Measurements from ENCODE around the gene FBXL16. TPM values are rescaled to one million over a fixed set of nuclear protein-coding genes. Genes with fewer than 3 reads are reported as not detected.
A peak's percentile ranks its signal among the peaks of the same experiment; 100 is the strongest.

Gene FBXL16
- total and polyA plus RNA-seq, 2 of the 13 experiments (the other 11 are each of a cell fraction or from before 2014, with no cell fraction given) = 0.22 to 2.0 TPM

DNA sequence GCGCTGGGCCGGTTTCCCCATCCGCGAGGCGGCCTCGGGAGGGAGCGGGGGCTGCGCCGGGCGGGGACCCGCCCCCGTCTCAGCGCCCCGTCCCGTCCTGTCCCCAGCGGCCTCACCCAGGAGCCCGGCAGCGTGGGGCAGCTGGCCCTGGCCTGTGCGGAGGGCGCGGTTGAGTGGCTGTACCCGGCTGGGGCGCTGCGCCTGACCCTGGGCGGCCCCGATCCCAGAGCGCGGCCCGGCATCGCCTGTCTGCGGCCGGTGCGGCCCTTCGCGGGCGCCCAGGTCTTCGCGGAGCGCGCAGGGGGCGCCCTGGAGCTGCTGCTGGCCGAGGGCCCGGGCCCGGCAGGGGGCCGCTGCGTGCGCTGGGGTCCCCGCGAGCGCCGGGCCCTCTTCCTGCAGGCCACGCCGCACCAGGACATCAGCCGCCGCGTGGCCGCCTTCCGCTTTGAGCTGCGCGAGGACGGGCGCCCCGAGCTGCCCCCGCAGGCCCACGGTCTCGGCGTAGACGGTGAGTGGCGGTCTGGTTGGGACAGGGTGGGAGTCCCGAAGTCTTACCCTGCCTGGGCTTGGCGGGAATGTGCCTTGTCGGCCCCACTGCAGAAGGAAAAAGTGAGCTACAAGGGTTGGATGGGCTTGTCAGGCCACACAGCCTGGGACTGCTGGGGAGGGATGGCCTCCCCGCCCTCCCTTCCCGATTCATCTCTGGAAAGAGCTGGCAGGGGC lies 10.0 kb upstream of the FBXL16 start (continued):
- no peak for TF ChIP-seq ISX (CRISPR knock-in tag; conservative IDR thresholded peaks at IDR 0.05)
- no peak for TF ChIP-seq ZMYM2 (CRISPR knock-in tag; IDR thresholded peaks at IDR 0.05)
- no peak for TF ChIP-seq HCFC1 (IDR thresholded peaks at IDR 0.05; ENCODE audit: low read depth, low read length)
- no peak for TF ChIP-seq PAX8 (CRISPR knock-in tag; IDR thresholded peaks at IDR 0.05; ENCODE audit: borderline replicate concordance)
- no peak for TF ChIP-seq TBX2 (CRISPR knock-in tag; IDR thresholded peaks at IDR 0.05; ENCODE audit: borderline replicate concordance)
- peak; percentile 37 for TF ChIP-seq HNRNPLL (IDR thresholded peaks at IDR 0.05; ENCODE audit: low read depth, low read length, poor library complexity, severe bottlenecking)
- TF ChIP-seq ZNF18 (CRISPR knock-in tag; IDR thresholded peaks at IDR 0.05; ENCODE audit: insufficient replicate concordance) = no peak
- TF ChIP-seq, protein P1, sequence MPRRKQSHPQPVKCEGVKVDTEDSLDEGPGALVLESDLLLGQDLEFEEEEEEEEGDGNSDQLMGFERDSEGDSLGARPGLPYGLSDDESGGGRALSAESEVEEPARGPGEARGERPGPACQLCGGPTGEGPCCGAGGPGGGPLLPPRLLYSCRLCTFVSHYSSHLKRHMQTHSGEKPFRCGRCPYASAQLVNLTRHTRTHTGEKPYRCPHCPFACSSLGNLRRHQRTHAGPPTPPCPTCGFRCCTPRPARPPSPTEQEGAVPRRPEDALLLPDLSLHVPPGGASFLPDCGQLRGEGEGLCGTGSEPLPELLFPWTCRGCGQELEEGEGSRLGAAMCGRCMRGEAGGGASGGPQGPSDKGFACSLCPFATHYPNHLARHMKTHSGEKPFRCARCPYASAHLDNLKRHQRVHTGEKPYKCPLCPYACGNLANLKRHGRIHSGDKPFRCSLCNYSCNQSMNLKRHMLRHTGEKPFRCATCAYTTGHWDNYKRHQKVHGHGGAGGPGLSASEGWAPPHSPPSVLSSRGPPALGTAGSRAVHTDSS (CRISPR knock-in tag; conservative IDR thresholded peaks at IDR 0.05) = no peak
- no peak for TF ChIP-seq MTF1 (CRISPR knock-in tag; IDR thresholded peaks at IDR 0.05)
- no peak for TF ChIP-seq RFX1 (IDR thresholded peaks at IDR 0.05)
- peak; percentile 38; the same call in 1 of the 2 replicates for TF ChIP-seq RNF2 (conservative IDR thresholded peaks at IDR 0.05; ENCODE audit: low read depth)
- no peak for TF ChIP-seq ZNF17 (CRISPR knock-in tag; IDR thresholded peaks at IDR 0.05)
- TF ChIP-seq HOMEZ (CRISPR knock-in tag; IDR thresholded peaks at IDR 0.05; ENCODE audit: low read depth) = no peak
- TF ChIP-seq ZBTB42 (CRISPR knock-in tag; IDR thresholded peaks at IDR 0.05) = no peak
- TF ChIP-seq DPF2 (CRISPR knock-in tag; IDR thresholded peaks at IDR 0.05; ENCODE audit: borderline replicate concordance, low read depth) = no peak
- TF ChIP-seq HNRNPUL1 (IDR thresholded peaks at IDR 0.05; ENCODE audit: low read depth, low read length) = no peak
- TF ChIP-seq CREB3 (CRISPR knock-in tag; IDR thresholded peaks at IDR 0.05) = no peak
- no peak for TF ChIP-seq ZNF44 (CRISPR knock-in tag; IDR thresholded peaks at IDR 0.05)
- TF ChIP-seq POGK (CRISPR knock-in tag; conservative IDR thresholded peaks at IDR 0.05) = no peak
- TF ChIP-seq, protein P2, sequence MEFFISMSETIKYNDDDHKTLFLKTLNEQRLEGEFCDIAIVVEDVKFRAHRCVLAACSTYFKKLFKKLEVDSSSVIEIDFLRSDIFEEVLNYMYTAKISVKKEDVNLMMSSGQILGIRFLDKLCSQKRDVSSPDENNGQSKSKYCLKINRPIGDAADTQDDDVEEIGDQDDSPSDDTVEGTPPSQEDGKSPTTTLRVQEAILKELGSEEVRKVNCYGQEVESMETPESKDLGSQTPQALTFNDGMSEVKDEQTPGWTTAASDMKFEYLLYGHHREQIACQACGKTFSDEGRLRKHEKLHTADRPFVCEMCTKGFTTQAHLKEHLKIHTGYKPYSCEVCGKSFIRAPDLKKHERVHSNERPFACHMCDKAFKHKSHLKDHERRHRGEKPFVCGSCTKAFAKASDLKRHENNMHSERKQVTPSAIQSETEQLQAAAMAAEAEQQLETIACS (CRISPR knock-in tag; IDR thresholded peaks at IDR 0.05) = no peak
- TF ChIP-seq ZNF607 (CRISPR knock-in tag; IDR thresholded peaks at IDR 0.05; ENCODE audit: borderline replicate concordance) = no peak
